Activated CD8-positive, alpha-beta memory T cell treated with anti-CD3 and anti-CD28 coated beads for 4 hours (primary cell): ENCODE measurements around the gene CDC34.

Experiments used
- DNase-seq, 2 donors: peaks; one replicate each; pipeline ENCODE4 v3.0.0-alpha.2; 2020; ENCODE audit warnings: low read depth in 2 of 2

Gene CDC34

DNA sequence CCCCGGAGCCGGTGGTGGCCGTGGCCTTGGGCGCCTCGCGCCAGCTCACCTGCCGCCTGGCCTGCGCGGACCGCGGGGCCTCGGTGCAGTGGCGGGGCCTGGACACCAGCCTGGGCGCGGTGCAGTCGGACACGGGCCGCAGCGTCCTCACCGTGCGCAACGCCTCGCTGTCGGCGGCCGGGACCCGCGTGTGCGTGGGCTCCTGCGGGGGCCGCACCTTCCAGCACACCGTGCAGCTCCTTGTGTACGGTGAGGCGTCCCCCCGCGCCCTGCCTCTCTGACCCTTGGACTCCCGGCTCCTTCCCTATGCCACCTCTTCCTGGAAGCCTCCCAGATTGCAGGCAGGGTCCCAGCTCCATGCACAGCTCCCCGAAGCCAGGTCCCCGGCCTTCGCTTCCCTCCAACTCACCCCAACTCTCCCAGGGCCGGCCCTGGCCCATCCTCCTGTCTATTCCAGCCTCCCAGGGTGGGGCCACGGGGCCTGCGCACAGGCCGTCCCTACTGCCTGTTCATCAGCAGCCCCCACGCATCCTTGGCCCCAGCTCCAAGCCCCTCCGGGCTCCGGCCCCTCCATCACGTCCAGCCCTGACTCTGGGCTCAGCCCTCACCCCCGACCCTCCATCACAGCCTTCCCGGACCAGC is 33.6 kb upstream of the CDC34 start:
- no peak for DNase-seq

DNA sequence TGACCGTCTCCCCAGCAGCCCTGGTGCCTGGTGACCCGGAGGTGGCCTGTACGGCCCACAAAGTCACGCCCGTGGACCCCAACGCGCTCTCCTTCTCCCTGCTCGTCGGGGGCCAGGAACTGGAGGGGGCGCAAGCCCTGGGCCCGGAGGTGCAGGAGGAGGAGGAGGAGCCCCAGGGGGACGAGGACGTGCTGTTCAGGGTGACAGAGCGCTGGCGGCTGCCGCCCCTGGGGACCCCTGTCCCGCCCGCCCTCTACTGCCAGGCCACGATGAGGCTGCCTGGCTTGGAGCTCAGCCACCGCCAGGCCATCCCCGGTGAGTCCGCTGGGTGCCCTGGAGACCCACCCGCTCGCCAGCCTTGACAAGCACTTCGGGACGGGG is 33.1 kb upstream of the CDC34 start:
- DNase-seq = no peak

DNA sequence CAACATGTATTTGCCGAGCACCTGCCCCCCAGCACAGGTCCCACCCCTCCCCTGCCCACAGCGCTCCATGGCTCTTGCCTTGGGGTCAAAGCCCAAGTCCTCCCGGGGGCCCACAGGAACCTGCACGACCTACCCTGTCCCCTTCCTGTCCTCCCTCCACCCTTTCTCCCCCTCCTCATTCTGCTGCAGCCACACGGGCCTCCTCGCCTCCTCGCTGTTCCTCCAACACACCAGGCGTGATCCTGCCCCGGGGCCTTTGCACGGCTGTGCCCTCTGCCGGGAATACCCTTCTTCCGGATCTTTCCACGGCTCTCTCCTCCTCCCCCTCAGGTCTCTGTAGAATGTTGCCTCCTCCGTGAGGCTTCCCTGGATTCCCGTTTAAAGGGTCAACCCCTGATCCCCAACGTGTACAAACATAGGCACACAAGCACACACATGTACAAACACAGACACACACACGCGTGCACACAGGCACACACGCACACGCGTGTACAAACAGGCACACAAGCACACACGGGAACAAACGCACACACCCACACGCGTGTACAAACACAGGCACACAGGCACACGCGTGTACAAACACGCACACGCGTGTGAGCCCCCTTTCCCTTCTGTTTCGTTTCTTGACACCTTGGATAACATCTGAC is 32.5 kb upstream of the CDC34 start:
- DNase-seq = no peak

DNA sequence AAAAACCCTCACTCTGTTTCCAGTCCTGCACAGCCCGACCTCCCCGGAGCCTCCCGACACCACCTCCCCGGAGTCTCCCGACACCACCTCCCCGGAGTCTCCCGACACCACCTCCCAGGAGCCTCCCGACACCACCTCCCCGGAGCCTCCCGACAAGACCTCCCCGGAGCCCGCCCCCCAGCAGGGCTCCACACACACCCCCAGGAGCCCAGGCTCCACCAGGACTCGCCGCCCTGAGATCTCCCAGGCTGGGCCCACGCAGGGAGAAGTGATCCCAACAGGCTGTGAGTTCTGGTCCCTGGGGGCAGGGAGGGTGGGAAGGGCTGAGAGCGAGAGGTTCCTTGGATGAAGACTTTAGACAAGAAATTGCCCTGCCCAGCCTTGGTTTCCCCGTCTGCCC is 29.9 kb upstream of the CDC34 start:
- DNase-seq = no peak

DNA sequence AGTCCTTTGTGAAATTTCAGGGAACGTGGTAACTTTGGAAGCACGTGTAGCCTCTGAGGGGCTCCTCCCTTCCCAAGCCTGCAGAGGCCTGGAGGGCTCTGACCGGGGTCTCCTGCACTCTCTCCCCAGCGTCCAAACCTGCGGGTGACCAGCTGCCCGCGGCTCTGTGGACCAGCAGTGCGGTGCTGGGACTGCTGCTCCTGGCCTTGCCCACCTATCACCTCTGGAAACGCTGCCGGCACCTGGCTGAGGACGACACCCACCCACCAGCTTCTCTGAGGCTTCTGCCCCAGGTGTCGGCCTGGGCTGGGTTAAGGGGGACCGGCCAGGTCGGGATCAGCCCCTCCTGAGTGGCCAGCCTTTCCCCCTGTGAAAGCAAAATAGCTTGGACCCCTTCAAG is 26.9 kb upstream of the CDC34 start:
- no peak for DNase-seq

DNA sequence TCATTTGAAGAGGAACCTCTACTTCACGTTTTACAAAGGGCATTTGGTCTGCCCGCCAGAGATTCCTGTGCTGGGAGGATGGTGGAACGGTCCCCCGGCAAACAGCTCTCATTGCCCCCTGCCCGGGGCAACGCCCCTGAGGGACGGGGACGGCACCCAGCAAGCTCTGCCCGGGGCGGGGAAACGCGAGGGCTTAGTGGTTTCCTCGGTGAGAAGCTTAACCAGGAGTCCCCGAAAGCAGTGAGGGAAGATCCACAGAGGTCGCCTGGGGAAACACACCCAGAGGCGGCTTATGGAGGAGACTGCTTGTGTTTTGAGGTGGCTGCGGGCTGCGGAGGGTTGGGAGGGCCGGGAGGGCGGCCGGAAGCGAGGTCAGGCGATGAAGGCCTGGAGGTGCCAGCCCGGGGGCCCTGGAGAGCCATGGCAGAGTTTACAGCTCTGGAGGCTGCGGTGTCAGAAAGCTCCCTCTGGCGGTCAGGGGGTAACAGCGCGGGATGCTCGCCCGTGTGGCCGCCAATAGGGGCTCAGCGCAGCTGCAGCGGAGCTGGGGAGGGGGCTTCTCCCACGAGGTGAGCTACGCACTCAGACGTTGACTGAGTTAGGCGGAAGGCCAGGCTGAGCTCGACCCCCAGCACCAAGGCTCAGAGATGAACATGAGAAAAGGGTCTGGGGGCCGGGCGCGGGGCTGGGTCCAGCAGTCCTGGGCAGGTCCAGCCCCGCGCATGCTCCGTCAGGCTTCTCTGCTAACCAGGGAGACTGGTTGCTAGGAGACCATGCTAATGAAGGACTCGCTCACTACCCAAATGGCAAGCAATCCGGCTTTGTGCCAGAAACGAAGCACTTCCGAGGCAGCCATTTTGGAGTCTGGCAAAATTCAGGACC is 24.9 kb upstream of the CDC34 start:
- DNase-seq = peak; percentile 84 to 92

DNA sequence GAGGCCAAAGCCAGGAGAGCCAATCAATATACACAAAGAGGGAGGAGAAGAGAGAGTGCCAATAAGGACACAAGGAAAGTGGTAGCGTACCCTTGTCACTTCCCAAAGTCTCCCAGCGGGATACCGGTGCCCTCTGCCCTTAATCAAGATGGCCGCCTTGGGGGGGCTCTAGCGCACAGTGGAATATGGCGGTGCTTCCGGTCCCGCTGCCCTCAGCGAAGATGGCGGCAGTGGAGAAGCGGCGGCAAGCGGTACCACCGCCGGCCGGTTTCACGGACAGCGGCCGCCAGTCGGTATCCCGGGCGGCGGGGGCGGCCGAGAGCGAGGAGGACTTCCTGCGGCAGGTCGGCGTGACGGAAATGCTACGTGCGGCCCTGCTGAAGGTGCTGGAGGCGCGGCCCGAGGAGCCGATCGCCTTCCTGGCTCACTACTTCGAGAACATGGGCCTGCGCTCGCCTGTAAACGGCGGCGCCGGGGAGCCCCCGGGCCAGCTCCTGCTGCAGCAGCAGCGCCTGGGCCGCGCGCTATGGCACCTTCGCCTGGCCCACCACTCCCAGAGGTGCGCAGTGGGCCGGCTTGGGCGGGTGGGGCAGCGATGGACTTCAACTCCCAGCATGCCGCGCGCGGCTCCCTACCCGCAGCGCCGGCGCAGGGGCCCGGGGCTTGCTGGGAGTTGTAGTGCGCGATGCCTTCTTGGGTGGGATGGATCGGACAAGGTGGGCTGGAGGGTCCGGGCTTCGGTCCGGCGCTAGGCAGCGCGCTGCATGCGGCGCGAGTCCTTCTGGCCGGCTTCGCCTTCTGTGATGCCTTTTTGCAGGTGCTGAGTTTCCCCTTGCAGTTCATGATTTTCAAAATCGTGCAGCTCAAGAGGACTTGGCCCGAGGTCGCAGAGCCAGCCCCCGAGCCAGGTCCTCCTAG is 24.0 kb upstream of the CDC34 start, which contains the start of gene TPGS1:
TSS of gene TPGS1 (plus strand) at position 212 of the 918 bp plus-strand sequence. CDS start at position 222, 10 bp downstream.
- peak; percentile 73 to 80 for DNase-seq

DNA sequence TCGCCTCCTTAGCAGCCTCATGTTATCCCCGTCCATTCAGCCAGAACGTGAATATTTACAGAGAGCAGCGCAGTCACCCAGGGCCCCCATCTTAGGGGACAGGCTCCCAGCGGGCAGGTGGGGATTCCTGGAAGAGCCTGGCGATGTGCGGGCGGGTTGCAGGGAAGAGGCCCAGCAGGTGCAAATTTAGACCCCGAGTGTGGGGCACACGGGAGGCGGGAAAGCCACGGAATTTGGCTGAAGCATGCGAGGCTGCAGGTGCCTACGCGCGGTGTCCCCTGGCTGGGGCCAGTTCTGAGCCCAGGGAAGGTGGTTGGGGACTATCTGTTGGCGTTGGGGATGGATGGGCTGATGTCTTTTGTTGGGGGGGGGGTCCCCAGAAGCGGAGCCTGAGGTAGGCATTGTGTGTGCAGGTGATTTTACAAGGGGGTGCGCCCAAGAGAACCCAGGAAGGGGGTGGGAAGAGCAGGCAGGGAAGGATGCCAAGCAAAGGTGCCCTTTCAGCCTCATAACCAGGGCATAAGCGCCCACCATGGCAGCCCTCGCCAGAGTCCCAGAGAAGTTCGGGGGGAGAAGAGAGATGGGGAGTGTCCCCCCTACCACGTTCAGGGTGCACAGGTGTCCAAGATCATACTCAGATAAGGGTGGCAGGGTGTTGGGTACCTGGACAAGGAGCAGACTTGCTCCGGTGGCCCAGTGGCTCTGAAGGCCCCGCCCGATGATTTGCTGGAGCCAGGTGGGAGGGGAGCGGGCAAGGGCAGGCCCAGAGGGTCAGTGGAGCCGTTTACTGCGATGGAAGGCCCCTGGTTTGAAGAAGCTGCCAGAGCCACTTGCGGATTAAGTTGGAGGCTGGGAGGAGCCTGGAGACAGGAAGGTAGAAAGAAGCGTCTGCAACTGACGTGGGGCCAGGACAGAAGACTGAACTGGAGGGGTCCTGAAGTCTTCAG is 23.1 kb upstream of the CDC34 start:
- no peak for DNase-seq

DNA sequence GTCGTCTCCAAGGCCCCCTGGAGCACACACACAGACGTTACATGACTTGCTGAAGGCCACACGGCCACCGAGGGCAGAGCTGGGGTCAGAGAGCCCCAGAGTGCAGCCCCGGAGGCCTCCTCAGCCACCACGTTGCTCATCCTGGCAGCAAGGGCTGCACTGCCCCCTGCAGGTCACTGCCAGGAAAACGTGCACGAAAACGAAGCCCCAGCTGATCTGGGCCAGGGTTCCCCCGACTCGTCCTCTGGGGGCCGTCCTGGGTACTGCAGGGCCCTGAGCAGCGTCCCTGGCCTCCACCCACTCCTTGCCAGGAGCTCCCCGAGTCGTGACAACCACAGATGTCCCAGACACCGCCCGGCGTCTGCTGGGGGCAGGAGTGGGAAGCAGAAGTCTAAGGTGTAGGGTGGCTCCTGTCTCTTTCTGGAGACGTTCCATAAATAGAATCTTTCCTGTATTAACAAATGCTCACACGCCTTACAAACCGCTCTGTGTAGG is 20.9 kb upstream of the CDC34 start:
- peak; percentile 81 to 84 for DNase-seq

DNA sequence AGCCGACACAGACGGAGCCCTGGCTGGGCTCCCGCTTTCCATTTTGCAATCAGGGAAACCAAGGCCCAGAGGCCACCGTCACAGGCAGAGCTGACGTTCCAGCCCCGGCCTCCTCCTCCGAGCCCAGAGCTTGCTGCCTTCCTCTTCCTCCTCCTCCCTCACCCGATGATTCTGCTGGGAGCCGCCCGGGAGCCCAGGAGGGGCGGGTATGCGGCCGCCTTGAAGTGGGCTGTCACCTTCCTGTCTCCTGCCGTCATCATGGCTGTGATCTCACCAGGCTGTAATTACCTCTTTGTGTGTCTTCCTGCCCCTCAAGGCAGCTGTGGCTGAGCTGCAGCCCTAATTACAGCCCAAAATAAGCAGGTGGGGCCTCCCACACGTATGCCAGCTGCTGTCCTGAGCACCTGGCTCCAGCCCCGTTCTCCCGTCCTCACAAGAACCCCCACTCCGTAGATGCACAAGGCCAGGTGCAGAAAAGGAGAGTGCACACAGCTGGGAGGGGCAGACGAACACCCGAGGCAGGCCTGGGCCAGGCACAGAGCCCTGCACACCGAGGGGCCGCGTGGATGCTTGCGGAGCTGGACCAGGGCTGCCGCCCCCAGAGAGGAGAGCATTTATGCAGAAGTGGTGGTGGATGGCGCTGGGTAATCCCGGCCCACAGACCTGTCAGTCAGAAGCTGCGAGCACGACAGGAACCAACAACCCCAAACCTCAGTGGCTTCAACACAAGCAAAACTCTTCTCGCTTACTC is 20.3 kb upstream of the CDC34 start:
- DNase-seq = peak; percentile 66 to 67

DNA sequence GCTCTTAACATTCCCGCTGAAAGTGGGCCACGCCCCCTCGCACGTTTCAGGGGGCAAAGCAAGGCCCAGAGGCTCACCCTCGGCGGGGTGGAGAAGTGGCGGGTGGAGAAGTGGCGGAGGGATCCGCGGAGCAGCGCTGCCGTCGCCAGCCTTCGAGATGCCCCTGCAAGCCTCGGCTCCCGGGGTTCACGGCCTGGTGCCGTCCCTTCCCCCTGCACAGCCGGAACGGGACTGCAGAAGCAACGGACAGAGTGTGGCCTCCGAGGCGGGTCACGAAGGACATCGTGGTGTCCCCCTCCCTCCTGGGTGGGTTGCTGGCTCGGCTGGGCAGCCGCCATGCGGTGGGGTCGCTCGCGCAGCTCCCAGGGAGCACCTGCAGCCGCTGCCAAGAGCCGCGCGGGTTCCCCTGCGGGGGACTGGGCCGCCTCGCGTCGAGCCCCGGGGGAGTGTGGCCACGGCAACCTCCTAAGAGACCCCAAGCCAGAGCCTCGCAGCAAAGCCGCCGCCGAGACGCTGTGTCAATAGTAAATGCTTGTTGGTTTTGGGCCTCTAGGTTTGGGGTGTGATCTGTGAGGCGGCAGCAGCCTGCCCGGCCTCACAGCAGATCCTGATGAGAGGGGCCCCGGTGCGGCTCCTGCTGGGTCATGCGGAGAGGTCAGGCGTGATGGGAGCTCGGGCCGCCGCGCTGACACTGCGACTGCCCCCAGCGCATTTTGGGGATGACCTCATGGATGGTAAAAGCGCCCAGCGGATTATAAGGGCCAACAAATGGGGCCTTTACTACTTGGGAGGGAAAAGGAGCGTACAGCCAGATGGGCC is 18.8 kb upstream of the CDC34 start:
- DNase-seq = no peak

DNA sequence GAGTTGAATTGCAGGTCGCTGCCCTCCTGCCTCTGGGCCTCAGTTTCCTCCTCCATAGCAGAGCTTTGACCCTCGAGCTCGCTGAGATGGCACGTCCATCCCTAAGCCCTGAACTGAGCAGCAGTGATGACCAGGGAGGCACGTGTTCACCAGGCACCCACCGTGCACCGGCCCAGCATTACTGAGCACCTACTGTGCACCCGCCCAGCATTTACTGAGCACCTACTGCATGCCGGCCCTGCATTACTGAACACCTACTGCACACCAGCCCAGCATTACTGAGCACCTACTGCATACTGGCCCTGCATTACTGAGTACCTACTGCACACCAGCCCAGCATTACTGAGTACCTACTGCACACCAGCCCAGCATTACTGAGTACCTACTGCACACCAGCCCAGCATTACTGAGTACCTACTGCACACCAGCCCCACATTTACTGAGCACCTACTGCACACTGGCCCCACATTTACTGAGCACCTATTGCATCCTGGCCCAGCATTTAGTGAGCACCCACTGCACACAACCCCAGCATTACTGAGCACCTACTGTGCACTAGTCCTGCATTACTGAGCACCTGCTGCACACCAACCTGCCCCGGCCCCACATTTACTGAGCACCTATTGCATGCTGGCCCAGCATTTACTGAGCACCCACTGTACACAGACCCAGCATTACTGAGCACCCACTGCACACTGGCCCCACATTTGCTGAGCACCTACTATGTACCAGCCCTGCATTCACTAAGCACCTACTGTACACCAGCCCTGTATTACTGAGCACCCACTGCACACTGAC is 18.0 kb upstream of the CDC34 start:
- no peak for DNase-seq

DNA sequence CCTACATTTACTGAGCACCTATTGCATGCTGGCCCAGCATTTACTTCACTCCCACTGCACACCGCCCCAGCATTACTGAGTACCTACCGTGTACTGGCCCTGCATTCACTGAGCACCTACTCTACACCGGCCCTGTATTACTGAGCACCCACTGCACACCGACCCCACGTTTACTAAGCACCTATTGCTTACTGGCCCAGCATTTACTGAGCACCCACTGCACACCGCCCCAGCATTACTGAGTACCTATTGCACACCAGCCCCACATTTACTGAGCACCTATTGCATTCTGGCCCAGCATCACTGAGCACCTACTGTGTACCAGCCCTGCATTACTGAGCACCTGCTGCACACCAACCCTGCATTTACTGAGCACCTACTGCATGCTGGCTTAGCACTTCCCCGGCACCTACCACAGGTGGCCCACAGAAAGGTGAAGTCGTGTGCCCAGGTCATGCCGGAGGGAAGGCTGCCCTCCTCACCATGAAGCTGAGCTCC is 17.3 kb upstream of the CDC34 start:
- no peak for DNase-seq

DNA sequence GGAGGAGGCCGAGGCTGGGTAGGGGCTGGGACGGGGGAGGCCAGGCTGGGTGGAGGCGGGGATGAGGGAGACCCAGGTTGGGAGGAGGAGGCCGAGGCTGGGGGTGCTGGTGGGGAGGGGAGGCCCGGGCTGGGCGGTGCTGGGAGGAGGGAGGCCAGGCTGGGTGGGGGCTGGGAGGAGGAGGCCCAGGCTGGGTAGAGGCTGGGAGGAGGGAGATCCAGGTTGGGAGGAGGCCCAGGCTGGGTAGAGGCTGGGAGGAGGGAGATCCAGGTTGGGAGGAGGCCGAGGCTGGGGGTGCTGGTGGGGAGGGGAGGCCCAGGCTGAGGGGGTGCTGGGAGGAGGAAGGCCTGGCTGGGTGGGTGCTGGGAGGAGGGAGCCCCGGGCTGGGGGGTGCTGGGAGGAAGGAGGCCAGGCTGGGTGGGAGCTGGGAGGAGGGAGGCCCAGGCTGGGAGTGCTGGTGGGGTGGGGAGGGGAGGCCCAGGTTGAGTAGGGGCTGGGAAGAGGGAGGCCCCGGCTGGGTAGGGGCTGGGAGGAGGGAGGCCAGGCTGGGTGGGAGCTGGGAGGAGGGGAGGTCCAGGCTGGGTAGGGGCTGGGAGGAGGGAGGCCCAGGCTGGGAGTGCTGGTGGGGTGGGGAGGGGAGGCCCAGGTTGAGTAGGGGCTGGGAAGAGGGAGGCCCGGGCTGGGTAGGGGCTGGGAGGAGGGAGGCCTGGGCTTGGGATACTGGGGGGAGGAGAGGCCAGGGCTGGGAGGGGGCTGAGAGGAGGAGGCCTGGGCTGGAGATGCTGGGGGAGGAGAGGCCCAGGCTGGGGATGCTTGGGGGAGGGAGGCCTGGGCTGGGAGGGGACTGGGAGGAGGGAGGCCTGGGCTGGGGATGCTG is 13.6 kb upstream of the CDC34 start:
- DNase-seq = no peak

DNA sequence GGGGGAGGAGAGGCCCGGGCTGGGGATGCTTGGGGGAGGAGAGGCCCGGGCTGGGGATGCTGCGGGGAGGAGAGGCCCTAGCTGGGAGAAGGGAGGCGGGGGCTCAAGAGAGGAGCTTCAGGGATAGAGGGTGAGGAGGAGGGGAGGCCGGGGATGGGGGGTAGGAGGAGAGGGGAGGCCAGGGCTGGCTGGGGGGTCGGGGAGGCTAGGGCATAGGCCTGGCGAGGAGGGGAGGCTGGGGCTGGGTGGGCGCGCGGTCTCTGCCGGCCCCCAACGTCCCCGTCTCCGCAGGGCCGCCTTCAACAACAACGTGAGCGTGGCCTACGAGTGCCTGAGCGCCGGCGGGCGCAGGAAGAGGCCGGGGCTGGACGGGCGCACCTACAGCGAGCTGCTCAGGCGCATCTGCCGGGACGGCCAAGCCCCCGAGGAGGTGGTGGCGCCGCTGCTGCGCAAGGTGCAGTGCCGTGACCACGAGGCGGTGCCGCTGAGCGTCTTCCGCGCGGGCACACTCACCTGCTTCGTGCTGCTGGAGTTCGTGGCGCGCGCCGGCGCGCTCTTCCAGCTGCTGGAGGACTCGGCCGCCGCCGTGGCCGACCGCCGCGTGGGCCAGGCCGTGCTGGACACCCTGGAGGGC is 12.8 kb upstream of the CDC34 start:
- DNase-seq = no peak

DNA sequence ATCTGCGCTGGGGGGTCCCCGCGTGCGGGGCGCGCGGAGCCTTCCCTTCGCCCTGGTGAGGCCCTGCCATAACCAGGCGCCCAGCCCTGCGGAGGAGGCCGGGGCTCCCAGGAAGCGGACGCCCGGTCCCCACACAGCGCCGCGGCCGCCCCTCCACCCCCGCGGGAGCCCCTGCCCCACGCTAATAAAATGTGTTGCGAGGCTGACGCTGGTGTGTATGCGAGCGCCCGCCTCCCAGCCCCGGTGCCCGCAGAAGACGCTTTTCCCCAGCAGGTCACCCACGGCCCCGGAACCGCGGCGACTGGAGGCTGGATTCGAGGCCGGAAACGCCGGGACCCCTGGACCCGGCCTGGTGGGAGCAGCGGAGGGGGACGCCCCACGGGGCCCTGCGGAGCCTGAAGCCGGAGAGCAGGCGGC is 12.1 kb upstream of the CDC34 start:
- no peak for DNase-seq
